IMR-90 (cell line): Measurements from ENCODE around the gene PPT2. TPM values are rescaled to one million over a fixed set of nuclear protein-coding genes. Genes with fewer than 3 reads are reported as not detected.
A peak's percentile ranks its signal among the peaks of the same experiment; 100 is the strongest.

Experiments
- ATAC-seq: fragments of 200-7000 bp; cut with Tn5 transposase; 2 replicates; pipeline ENCODE4 v1.9.1; 2020; ENCODE audit warnings: low read depth, mild to moderate bottlenecking, moderate library complexity
- BruUV-seq: library from RNA; stranded (reverse); fragments of 400-500 nt; replicated peaks from 2 replicates; lab custom pipeline; 2021; lab: Mats Ljungman, UMichigan
- CTCF ChIA-PET: fragments of 300-600 bp; formaldehyde crosslinking; extraction: SDS; loops from one replicate; lab custom pipeline; 2021; ENCODE audit warnings: antibody characterized with exemption; lab: Yijun Ruan, JAX
- POLR2A ChIA-PET: fragments of 300-600 bp; sonication (Branson Sonifier 250); formaldehyde crosslinking; loops from one replicate; lab custom pipeline; 2022; ENCODE audit warnings: antibody characterized with exemption; ENCODE audit not compliant: unreplicated experiment; lab: Charles Lee
- DNase-seq: peaks from one replicate; pipeline ENCODE4 v3.0.0; 2013
- H2AFZ ChIP-seq: replicated peaks from 2 replicates; pipeline ENCODE3; 2013; ENCODE audit warnings: low read length, mild to moderate bottlenecking; ENCODE audit not compliant: poor library complexity
- H2AK5ac ChIP-seq: 2 replicates; pipeline ENCODE4 v1.6.1; 2013; ENCODE audit warnings: low read depth, low read length, inconsistent platforms
- H2AK9ac ChIP-seq: replicated peaks from 2 replicates; pipeline ENCODE3; 2013; ENCODE audit warnings: mild to moderate bottlenecking, low read depth, low read length, moderate library complexity; ENCODE audit not compliant: poor library complexity
- H2BK120ac ChIP-seq: 2 replicates; pipeline ENCODE4 v1.6.1; 2013; ENCODE audit warnings: low read depth, low read length, inconsistent platforms
- H2BK15ac ChIP-seq: 3 replicates; pipeline ENCODE4 v1.6.1; 2013; ENCODE audit warnings: low read depth, low read length, inconsistent platforms
- H2BK20ac ChIP-seq: 2 replicates; pipeline ENCODE4 v1.6.1; 2013; ENCODE audit warnings: low read depth, mild to moderate bottlenecking, inconsistent platforms, low read length, moderate library complexity
- H2BK5ac ChIP-seq: 2 replicates; pipeline ENCODE4 v1.6.1; 2013; ENCODE audit warnings: mild to moderate bottlenecking, low read depth, low read length, inconsistent platforms; ENCODE audit not compliant: poor library complexity, severe bottlenecking
- H3K14ac ChIP-seq: replicated peaks from 2 replicates; pipeline ENCODE4 v1.6.1; 2013; ENCODE audit warnings: low read depth, low read length, inconsistent platforms
- H3K18ac ChIP-seq: 2 replicates; pipeline ENCODE4 v1.6.1; 2013; ENCODE audit warnings: low read depth, low read length, control low read depth
- H3K23ac ChIP-seq: 2 replicates; pipeline ENCODE4 v1.6.1; 2013; ENCODE audit warnings: low read depth, low read length, inconsistent platforms
- H3K27ac ChIP-seq: 2 replicates; pipeline ENCODE4 v1.5.1; 2013; ENCODE audit warnings: mild to moderate bottlenecking, control low read depth, low read length; ENCODE audit not compliant: insufficient read depth
- H3K27me3 ChIP-seq: 2 replicates; pipeline ENCODE4 v1.6.1; 2013; ENCODE audit warnings: low read length; ENCODE audit not compliant: control insufficient read depth, insufficient read depth
- H3K36me3 ChIP-seq: 2 replicates; pipeline ENCODE4 v1.6.1; 2013; ENCODE audit warnings: low read length, mixed read lengths; ENCODE audit not compliant: control insufficient read depth, insufficient read depth
- H3K4ac ChIP-seq: 2 replicates; pipeline ENCODE4 v1.6.1; 2013; ENCODE audit warnings: low read depth, low read length, inconsistent platforms
- H3K4me1 ChIP-seq: 2 replicates; pipeline ENCODE4 v1.6.1; 2013; ENCODE audit warnings: low read length, mixed read lengths; ENCODE audit not compliant: control insufficient read depth, insufficient read depth
- H3K4me2 ChIP-seq: 2 replicates; pipeline ENCODE4 v1.6.1; 2013; ENCODE audit warnings: low read depth, mild to moderate bottlenecking, control low read depth, low read length, moderate library complexity
- H3K4me3 ChIP-seq: 2 replicates; pipeline ENCODE4 v1.5.1; 2013; ENCODE audit warnings: low read depth, mild to moderate bottlenecking, control low read depth, low read length, moderate library complexity; ENCODE audit not compliant: insufficient read depth
- H3K56ac ChIP-seq: 2 replicates; pipeline ENCODE4 v1.6.1; 2013; ENCODE audit warnings: low read length, inconsistent platforms; ENCODE audit not compliant: insufficient read depth; ENCODE audit errors: extremely low read depth
- H3K79me1 ChIP-seq, 2 experiments: 2 replicates each; pipeline ENCODE4 v1.6.1; 2013; ENCODE audit warnings: low read length in 2 of 2, inconsistent platforms in 1 of 2, low read depth in 1 of 2
- H3K9ac ChIP-seq: 2 replicates; pipeline ENCODE4 v1.6.1; 2013; ENCODE audit warnings: low read depth, low read length, control low read depth
- H3K9me1 ChIP-seq: 2 replicates; pipeline ENCODE4 v1.6.1; 2013; ENCODE audit warnings: low read length, inconsistent platforms; ENCODE audit not compliant: insufficient read depth
- H3K9me3 ChIP-seq: 2 replicates; pipeline ENCODE4 v1.6.1; 2013; ENCODE audit warnings: low read length; ENCODE audit not compliant: control insufficient read depth, insufficient read depth
- H4K20me1 ChIP-seq: 2 replicates; pipeline ENCODE4 v1.6.1; 2013; ENCODE audit warnings: low read length, inconsistent platforms; ENCODE audit not compliant: insufficient read depth
- H4K5ac ChIP-seq: 2 replicates; pipeline ENCODE4 v1.6.1; 2013; ENCODE audit warnings: mild to moderate bottlenecking, low read depth, low read length, control low read depth
- H4K8ac ChIP-seq, 2 experiments: 2 replicates each; pipeline ENCODE4 v1.6.1; 2013; ENCODE audit warnings: low read depth in 2 of 2, low read length in 2 of 2, control low read depth in 1 of 2, inconsistent platforms in 1 of 2
- H4K91ac ChIP-seq: 2 replicates; pipeline ENCODE4 v1.6.1; 2013; ENCODE audit warnings: low read depth, low read length, inconsistent platforms; ENCODE audit not compliant: insufficient read depth
- CHD1 ChIP-seq: IDR thresholded peaks from 2 replicates; pipeline ENCODE4 v1.6.1; 2012; ENCODE audit warnings: low read depth, low read length, improper control_type of control experiment
- MAZ ChIP-seq: IDR thresholded peaks from 2 replicates; pipeline ENCODE4 v1.6.1; 2012; ENCODE audit warnings: low read depth, mild to moderate bottlenecking, low read length, improper control_type of control experiment, moderate library complexity, borderline replicate concordance
- MXI1 ChIP-seq: IDR thresholded peaks from 2 replicates; pipeline ENCODE4 v1.6.1; 2012; ENCODE audit warnings: low read depth, mild to moderate bottlenecking, low read length, moderate library complexity, borderline replicate concordance
- NFE2L2 ChIP-seq: fragments of 150-350 bp; IDR thresholded peaks from 2 replicates; pipeline ENCODE4 v1.6.1; 2016; ENCODE audit warnings: low read depth, mild to moderate bottlenecking, low read length
- POLR2A ChIP-seq: IDR thresholded peaks from 2 replicates; pipeline ENCODE4 v1.6.1; 2012; ENCODE audit warnings: mild to moderate bottlenecking, low read depth, low read length
- RAD21 ChIP-seq: IDR thresholded peaks from 2 replicates; pipeline ENCODE4 v1.6.1; 2012; ENCODE audit warnings: low read length, improper control_type of control experiment
- RCOR1 ChIP-seq: IDR thresholded peaks from 2 replicates; pipeline ENCODE4 v1.6.1; 2012; ENCODE audit warnings: mild to moderate bottlenecking, low read length, improper control_type of control experiment; ENCODE audit not compliant: insufficient replicate concordance
- SMC3 ChIP-seq: fragments of 150-350 bp; IDR thresholded peaks from 2 replicates; pipeline ENCODE4 v1.6.1; 2016; ENCODE audit warnings: low read depth, mild to moderate bottlenecking, antibody characterized with exemption, low read length, moderate library complexity
- WGBS, 2 experiments: methylation state at CpG; one replicate each; pipeline versions ENCODE4 v1.1.5 to v1.1.7; 2013; ENCODE audit warnings: missing lambda C conversion rate in 2 of 2; ENCODE audit not compliant: insufficient read length in 1 of 2; ENCODE audit errors: extremely low coverage in 2 of 2; 5-methylcytosine and 5-hydroxymethylcytosine counted together
- dilution Hi-C: fragments of 300-500 bp; cut with HindIII; formaldehyde crosslinking; loops from one replicate; pipeline ENCODE4 v1.14.3; 2018; ENCODE audit warnings: low sequenced_read_pairs; ENCODE audit not compliant: unreplicated experiment
- in situ Hi-C: fragments of 300-500 bp; cut with MboI; formaldehyde crosslinking; loops from 3 replicates; pipeline ENCODE4 v1.14.3; 2019; ENCODE audit warnings: low sequenced_read_pairs, inconsistent platforms, mixed read lengths
- intact Hi-C: fragments of 100-400 bp; cut with micrococcal nuclease; formaldehyde crosslinking; loops from 2 replicates; pipeline ENCODE4 v1.10.0; 2022
- polyA plus RNA-seq, 3 experiments: library from polyadenylated mRNA; depleted of rRNA; stranded (reverse); fragments of >200 nt; gene quantifications; 2 replicates each; pipeline ENCODE4 v1.2.3, GENCODE V29; 2012; ENCODE audit warnings: low replicate concordance in 1 of 3
- total RNA-seq: library from RNA; depleted of rRNA; stranded (reverse); fragments of >200 nt; gene quantifications from 2 replicates; pipeline ENCODE4 v1.2.3, GENCODE V29; 2012
- TF ChIP-seq, protein P1 (sequence below): fragments of 150-350 bp; IDR thresholded peaks from 2 replicates; pipeline ENCODE4 v1.6.1; 2016; ENCODE audit warnings: low read depth, mild to moderate bottlenecking, low read length, moderate library complexity, borderline replicate concordance
- TF ChIP-seq, protein P2 (sequence below): fragments of 150-350 bp; IDR thresholded peaks from 2 replicates; pipeline ENCODE4 v1.6.1; 2017; ENCODE audit warnings: mild to moderate bottlenecking, antibody characterized with exemption, low read length, low read depth

The PPT2 gene
- total and polyA plus RNA-seq, 2 of the 4 experiments (the other 2 are of a cell fraction): 3.2 to 16.2 TPM

DNA sequence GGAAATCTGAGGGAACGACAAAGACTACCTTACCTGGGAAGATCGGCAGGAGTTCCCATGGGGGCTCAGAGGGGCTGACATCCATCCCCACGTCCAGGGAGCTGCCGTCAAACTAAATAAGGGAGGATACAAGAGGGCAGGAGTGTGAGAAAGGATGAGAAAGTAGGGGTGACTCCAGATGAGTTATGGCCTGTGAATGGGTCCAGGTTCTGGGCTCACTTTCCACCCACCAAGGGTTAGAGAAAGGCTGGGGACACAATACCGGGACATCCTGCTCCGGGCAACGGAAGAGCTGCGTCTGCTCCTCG lies 26.6 kb upstream of the PPT2 start:
- H3K27ac ChIP-seq: peak overlapping the region; percentile 95
- ChIA-PET CTCF (interaction anchor here (1.2 to 2.4 kb wide), 2 partner anchors 9 to 34 kb away, joined by 4 to 12 read pairs; no protein-coding TSS in a partner anchor), POLR2A (no interaction called here)
- H3K4me1 ChIP-seq: peaks cover 8% of the 10 kb centered on the region
- peak overlapping the region; percentile 68; the same call in 1 of the 2 replicates for H3K56ac ChIP-seq
- no peak overlapping the region for H3K18ac ChIP-seq
- in situ Hi-C loops (no loop called here), intact Hi-C loops (no loop called here), dilution Hi-C loops (no loop called here)
- peak overlapping the region; percentile 21; the same call in 1 of the 2 replicates for H4K91ac ChIP-seq
- peak overlapping the region; percentile 95 for H3K4me2 ChIP-seq
- H2BK20ac ChIP-seq: no peak overlapping the region
- 7% methylated on average over 6 of the region's 9 CpGs; no CpG with 5 or more reads in 1 of the 2 experiments for WGBS, 2 experiments
- H3K79me1 ChIP-seq: peaks cover 31 to 52% of the 10 kb centered on the region in 2 experiments
- H3K9me1 ChIP-seq: peaks cover 10% of the 10 kb centered on the region; the same call in 1 of the 2 replicates
- no TSS peak for BruUV-seq
- H3K36me3 ChIP-seq: peaks cover 7% of the 10 kb centered on the region; the same call in 1 of the 2 replicates
- H2AK9ac ChIP-seq: peak overlapping the region; percentile 1
- peak overlapping the region; percentile 49; the same call in 1 of the 2 replicates for H2AK5ac ChIP-seq
- H3K4ac ChIP-seq: peak overlapping the region; percentile 59
- peak overlapping the region; percentile 96 for H3K9ac ChIP-seq
- H4K8ac ChIP-seq: peak overlapping the region; percentile 11 to 84; a peak in 2 of 4 replicates
- peak overlapping the region; percentile 29; the same call in 1 of the 2 replicates for H3K23ac ChIP-seq
- no peaks in the 10 kb centered on the region for H3K27me3 ChIP-seq
- H2BK120ac ChIP-seq: no peak overlapping the region
- ATAC-seq: no peak
- no peak overlapping the region for H2BK5ac ChIP-seq
- DNase-seq: no peak
- H3K4me3 ChIP-seq: peak overlapping the region; percentile 81
- peak overlapping the region; percentile 67; the same call in 1 of the 2 replicates for H3K14ac ChIP-seq
- H4K5ac ChIP-seq: no peak overlapping the region
- no peak overlapping the region for H2BK15ac ChIP-seq
- no peaks in the 10 kb centered on the region for H3K9me3 ChIP-seq
- TF ChIP-seq MXI1 (no peak), CHD1 (no peak), RCOR1 (no peak), RAD21 (no peak), MAZ (no peak), POLR2A (no peak), SMC3 (no peak), NFE2L2 (no peak)
- TF ChIP-seq, protein P1, sequence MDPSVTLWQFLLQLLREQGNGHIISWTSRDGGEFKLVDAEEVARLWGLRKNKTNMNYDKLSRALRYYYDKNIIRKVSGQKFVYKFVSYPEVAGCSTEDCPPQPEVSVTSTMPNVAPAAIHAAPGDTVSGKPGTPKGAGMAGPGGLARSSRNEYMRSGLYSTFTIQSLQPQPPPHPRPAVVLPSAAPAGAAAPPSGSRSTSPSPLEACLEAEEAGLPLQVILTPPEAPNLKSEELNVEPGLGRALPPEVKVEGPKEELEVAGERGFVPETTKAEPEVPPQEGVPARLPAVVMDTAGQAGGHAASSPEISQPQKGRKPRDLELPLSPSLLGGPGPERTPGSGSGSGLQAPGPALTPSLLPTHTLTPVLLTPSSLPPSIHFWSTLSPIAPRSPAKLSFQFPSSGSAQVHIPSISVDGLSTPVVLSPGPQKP: no peak
- TF ChIP-seq, protein P2, sequence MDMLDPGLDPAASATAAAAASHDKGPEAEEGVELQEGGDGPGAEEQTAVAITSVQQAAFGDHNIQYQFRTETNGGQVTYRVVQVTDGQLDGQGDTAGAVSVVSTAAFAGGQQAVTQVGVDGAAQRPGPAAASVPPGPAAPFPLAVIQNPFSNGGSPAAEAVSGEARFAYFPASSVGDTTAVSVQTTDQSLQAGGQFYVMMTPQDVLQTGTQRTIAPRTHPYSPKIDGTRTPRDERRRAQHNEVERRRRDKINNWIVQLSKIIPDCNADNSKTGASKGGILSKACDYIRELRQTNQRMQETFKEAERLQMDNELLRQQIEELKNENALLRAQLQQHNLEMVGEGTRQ: no peak
- H2AFZ ChIP-seq: peak overlapping the region; percentile 19
- no peaks in the 10 kb centered on the region; the same call in 1 of the 2 replicates for H4K20me1 ChIP-seq
